Activated naive CD8-positive, alpha-beta T cell treated with anti-CD3 and anti-CD28 coated beads for 36 hours (primary cell): ENCODE measurements around the gene MAGEB2. TPM values are rescaled to one million over a fixed set of nuclear protein-coding genes. Genes with fewer than 3 reads are reported as not detected.
"Not testable (repeated sequence)": the region's sequence is repeated elsewhere in the genome, so short reads cannot be mapped to it uniquely, and the experiment has no call there.

Experiments
- DNase-seq: peaks from one replicate; pipeline ENCODE4 v3.0.0; 2021
- H3K27ac Mint-ChIP-seq: one replicate; pipeline ENCODE4 v1.8.0; 2022; ENCODE audit warnings: mild to moderate bottlenecking, moderate library complexity, mixed read lengths
- H3K27me3 Mint-ChIP-seq: one replicate; pipeline ENCODE4 v1.8.0; 2022; ENCODE audit warnings: mild to moderate bottlenecking, mixed read lengths
- H3K36me3 Mint-ChIP-seq: one replicate; pipeline ENCODE4 v1.8.0; 2021; ENCODE audit warnings: mild to moderate bottlenecking, mixed read lengths
- H3K4me1 Mint-ChIP-seq: one replicate; pipeline ENCODE4 v1.8.0; 2021; ENCODE audit warnings: mixed read lengths
- H3K4me3 Mint-ChIP-seq: one replicate; pipeline ENCODE4 v1.8.0; 2022; ENCODE audit warnings: mild to moderate bottlenecking, moderate library complexity, mixed read lengths
- H3K9me3 Mint-ChIP-seq: one replicate; pipeline ENCODE4 v1.8.0; 2022; ENCODE audit warnings: mixed read lengths
- total RNA-seq, 2 experiments: library from RNA; stranded (reverse); gene quantifications; one replicate each; pipeline ENCODE4 v1.2.3, GENCODE V29; 2021

The MAGEB2 gene, protein sequence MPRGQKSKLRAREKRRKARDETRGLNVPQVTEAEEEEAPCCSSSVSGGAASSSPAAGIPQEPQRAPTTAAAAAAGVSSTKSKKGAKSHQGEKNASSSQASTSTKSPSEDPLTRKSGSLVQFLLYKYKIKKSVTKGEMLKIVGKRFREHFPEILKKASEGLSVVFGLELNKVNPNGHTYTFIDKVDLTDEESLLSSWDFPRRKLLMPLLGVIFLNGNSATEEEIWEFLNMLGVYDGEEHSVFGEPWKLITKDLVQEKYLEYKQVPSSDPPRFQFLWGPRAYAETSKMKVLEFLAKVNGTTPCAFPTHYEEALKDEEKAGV
- total RNA-seq: not detected

DNA sequence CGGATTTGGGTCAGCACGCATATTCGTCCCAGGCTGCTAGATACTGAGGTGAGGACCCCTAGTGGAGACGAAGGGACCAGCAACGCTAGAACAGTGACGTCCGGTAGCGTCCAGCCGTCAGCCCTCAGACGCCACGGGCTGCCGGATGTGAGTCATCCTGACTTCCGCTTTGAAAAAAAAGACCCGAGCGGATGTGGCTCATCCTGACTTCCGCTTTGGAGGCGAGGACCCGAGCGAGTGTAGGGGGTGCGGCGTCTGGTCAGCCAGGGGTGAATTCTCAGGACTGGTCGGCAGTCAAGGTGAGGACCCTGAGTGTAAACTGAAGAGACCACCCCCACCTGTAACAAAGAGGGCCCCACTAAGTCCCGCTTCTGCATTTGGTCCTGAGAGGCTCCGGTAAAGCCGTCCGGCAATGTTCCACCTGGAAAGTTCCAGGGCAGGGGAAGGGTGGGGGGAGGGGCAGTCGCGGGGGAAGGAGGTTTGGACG is at the start of gene MAGEB2:
TSS of gene MAGEB2 (plus strand) at position 207 of the 487 bp plus-strand sequence. CDS start 3,018 bp downstream, outside the sequence.
- H3K4me3 Mint-ChIP-seq: no peak within 1 kb of the TSS
- no peak for DNase-seq
- no peak within 1 kb of the TSS for H3K27ac Mint-ChIP-seq
- no peaks in the 10 kb centered on the region for H3K9me3 Mint-ChIP-seq
- H3K27me3 Mint-ChIP-seq: peaks cover 3% of the 10 kb centered on the region
- H3K4me1 Mint-ChIP-seq: no peaks in the 10 kb centered on the region
- H3K36me3 Mint-ChIP-seq: no peaks in the 10 kb centered on the region

DNA sequence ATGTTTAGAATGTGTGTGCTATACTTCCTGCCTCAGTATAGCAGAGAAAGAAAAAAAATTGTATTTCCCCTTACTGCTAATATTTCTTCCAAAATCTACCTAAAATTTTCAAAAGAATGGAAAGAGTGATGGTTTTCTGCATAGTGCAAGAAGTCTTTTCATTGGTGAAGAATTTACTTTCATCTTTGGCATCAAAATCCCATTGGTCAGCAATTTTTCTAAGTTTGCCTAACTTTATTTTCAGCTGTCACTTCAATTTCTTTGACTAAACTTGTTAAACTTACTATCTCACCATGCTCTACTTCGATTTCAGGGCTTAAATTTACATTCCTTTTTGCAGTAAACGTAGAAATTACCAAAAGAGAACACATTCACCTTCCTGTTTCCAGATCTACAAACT is 44.5 kb upstream of the MAGEB2 start:
- Mint-ChIP-seq H3K4me1 (no peaks in the 10 kb centered on the region), H3K27me3 (no peaks in the 10 kb centered on the region), H3K4me3 (no peak overlapping the region), H3K9me3 (no peaks in the 10 kb centered on the region), H3K27ac (no peak overlapping the region), H3K36me3 (no peaks in the 10 kb centered on the region)
- DNase-seq: no peak

DNA sequence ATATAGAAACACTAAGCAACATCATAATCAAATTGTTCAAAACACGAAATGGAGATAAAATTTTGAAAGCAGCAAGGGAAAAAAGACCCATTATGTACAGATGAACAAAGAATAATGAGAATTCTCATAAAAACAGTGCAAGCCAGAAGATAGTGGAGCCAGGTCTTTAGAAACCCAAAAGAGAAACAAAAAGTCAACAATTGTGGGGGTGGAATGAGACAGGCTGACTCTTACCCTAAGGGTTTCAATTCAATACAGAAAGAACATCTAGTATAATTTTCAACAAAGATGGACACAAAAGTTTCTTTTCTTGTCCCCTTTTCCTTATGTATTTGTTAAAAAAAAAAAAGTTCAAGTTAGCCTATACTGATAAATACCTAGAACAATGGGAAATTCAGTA is 34.0 kb upstream of the MAGEB2 start:
- no peak overlapping the region for H3K27ac Mint-ChIP-seq
- H3K27me3 Mint-ChIP-seq: no peaks in the 10 kb centered on the region
- no peak for DNase-seq
- H3K4me3 Mint-ChIP-seq: no peak overlapping the region
- no peaks in the 10 kb centered on the region for H3K4me1 Mint-ChIP-seq
- no peaks in the 10 kb centered on the region for H3K36me3 Mint-ChIP-seq
- peaks cover 1% of the 10 kb centered on the region for H3K9me3 Mint-ChIP-seq

DNA sequence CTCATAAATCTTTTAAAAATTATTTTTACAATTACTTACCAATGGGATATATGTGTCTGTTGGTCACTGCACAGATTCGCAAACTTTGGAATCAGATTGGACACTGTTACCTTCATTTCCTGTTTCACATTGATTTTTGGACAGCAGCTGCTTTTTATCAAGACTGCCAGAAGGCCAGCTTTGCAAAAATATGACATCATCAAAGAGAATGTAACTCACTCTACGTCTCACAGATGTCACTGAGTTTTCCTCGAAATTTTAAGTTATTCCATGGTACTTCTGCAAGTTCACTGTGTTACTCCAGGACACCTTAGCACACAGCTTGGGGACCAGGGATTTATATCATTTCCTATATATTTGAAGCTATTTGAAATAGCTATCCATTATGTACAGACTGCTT is 31.8 kb upstream of the MAGEB2 start:
- Mint-ChIP-seq H3K27me3 (no peaks in the 10 kb centered on the region), H3K4me1 (no peaks in the 10 kb centered on the region), H3K36me3 (no peaks in the 10 kb centered on the region), H3K27ac (no peak overlapping the region), H3K9me3 (peaks cover 1% of the 10 kb centered on the region), H3K4me3 (no peak overlapping the region)
- no peak for DNase-seq

DNA sequence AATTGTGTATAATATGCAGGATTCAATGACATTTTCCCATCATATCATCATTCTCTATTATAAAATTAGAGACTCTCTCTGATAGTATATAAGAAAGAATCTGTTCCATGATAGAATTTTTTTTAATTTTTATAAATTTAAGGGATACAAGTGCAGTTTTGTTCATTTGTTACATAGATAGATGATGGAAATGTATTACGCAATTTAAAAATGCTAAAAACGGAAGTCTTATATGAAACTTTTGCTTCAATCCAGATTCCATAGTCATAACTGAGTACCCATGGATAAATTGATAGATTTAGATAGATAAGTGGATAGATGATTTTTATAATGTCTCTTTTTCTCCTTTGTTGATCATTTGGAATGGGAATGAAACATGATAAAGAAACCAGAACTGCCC is 24.9 kb upstream of the MAGEB2 start:
- no peaks in the 10 kb centered on the region for H3K9me3 Mint-ChIP-seq

DNA sequence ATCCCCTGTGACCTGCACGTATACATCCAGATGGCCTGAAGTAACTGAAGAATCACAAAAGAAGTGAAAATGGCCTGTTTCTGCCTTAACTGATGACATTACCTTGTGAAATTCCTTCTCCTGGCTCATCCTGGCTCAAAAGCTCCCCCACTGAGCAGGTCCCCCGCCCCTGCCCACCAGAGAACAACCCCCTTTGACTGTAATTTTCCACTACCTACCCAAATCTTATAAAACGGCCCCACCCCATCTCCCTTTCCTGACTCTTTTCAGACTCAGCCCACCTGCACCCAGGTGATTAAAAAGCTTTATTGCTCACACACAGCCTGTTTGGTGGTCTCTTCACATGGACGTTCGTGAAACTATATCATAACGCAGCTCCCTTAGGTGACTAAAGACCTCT is 21.5 kb upstream of the MAGEB2 start:
- H3K27ac Mint-ChIP-seq, H3K4me1 Mint-ChIP-seq, H3K36me3 Mint-ChIP-seq, H3K27me3 Mint-ChIP-seq, H3K9me3 Mint-ChIP-seq, DNase-seq, H3K4me3 Mint-ChIP-seq: not testable (repeated sequence)

More for the DNA sequence above, 24.9 kb upstream of the MAGEB2 start:
- H3K4me1 Mint-ChIP-seq: no peaks in the 10 kb centered on the region
- no peak overlapping the region for H3K27ac Mint-ChIP-seq
- H3K4me3 Mint-ChIP-seq: no peak overlapping the region
- no peaks in the 10 kb centered on the region for H3K36me3 Mint-ChIP-seq
- no peaks in the 10 kb centered on the region for H3K27me3 Mint-ChIP-seq
- DNase-seq: no peak

DNA sequence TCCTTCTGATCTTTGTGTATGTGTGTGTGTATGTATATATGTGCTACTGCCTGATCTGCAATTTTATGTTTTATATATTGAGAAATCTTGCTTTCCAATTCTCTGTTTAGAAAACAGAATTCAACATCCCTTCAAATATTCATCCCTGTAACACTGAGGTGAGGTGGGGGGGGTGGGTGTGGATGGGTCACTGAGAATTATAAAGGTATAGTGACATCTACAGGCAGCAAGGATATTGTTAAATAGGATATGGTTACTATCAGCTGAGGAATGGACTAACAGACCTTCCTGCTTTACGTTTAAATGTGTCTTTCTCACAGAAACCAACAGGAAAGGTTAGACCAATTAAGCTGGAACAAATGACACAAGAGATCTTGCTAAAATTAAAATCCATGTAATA is 19.0 kb upstream of the MAGEB2 start:
- Mint-ChIP-seq H3K27me3 (no peaks in the 10 kb centered on the region), H3K27ac (no peak overlapping the region), H3K4me3 (no peak overlapping the region), H3K4me1 (no peaks in the 10 kb centered on the region), H3K36me3 (no peaks in the 10 kb centered on the region), H3K9me3 (no peaks in the 10 kb centered on the region)
- no peak for DNase-seq

DNA sequence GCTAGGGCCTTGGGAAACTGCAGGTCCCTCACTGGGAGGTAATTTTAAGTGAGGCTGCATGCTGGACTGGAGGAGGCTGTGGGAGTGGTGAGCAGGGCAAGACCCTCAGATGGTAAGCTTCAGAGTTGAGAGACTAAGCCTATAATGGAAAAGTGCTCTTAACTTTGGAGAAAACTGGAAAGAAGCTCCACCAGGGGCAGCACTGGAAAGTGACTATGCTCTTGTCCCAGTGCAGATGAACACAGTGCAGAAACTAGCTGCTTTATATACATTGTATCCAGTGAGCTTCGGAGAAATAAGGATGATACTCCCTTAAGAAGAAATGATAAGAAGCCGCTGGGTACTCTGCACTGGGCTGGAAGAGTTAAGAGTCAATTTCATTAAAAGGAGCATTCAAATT is 3.2 kb upstream of the MAGEB2 start:
- Mint-ChIP-seq H3K27ac (no peak overlapping the region), H3K9me3 (no peaks in the 10 kb centered on the region), H3K27me3 (peaks cover 3% of the 10 kb centered on the region), H3K36me3 (no peaks in the 10 kb centered on the region), H3K4me1 (no peaks in the 10 kb centered on the region), H3K4me3 (no peak overlapping the region)
- no peak for DNase-seq

DNA sequence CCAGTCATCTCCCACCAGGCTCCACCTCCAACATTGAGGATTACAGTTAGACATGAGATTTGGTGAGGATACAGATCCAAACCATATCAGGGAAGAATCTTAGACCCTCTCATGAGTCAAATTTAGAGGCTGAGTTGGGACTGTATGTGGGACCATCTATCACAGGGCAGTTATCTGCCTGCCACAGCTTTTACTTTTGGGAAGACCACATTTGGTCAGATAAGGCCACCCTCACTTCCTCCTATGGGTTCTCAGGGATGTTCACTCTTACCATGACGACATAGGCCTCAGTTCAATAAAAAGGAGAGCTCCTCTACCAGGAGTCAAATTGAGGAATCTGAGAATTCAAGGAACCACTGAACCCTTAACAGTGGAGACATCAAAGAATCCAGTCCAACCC is 2.1 kb downstream of the MAGEB2 start:
- DNase-seq: no peak
- H3K9me3 Mint-ChIP-seq: no peaks in the 10 kb centered on the region
- no peak overlapping the region for H3K27ac Mint-ChIP-seq
- H3K27me3 Mint-ChIP-seq: peaks cover 3% of the 10 kb centered on the region
- no peaks in the 10 kb centered on the region for H3K4me1 Mint-ChIP-seq
- H3K36me3 Mint-ChIP-seq: no peaks in the 10 kb centered on the region
- no peak overlapping the region for H3K4me3 Mint-ChIP-seq

DNA sequence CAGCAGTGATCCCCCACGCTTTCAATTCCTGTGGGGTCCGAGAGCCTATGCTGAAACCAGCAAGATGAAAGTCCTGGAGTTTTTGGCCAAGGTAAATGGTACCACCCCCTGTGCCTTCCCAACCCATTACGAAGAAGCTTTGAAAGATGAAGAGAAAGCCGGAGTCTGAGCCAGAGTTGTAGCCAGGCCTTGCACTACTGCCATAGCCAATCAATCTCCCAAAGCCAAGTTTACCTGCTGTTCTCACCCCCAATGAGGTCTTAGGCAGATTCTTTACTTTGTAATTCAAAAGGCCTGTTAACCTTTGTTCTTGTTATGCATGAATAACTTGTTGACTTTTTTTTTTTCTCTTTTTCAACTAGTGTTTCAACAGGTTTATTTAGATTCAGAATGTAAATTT is 4.0 kb downstream of the MAGEB2 start:
- Mint-ChIP-seq H3K27me3 (no peaks in the 10 kb centered on the region), H3K4me1 (no peaks in the 10 kb centered on the region), H3K36me3 (no peaks in the 10 kb centered on the region), H3K27ac (no peak overlapping the region), H3K9me3 (no peaks in the 10 kb centered on the region), H3K4me3 (no peak overlapping the region)
- no peak for DNase-seq

DNA sequence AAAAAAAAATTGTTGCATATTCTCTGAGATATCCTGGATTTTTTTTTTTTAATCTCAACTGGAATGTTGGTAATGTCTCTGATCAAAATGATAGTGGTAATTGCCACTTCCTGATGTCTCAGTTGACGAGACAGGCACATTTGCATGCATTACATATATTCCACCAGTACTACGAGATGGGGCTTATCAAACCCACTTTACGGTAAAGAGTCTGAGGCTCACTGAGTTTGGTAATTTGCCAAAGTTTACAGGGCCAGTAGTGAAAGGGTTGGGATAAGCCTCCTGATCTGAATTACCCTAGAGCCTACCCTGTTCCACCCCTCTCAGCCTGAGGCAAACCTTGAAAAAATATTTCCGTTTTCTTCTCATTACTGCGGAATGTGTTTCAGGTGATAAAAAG is 5.3 kb downstream of the MAGEB2 start:
- Mint-ChIP-seq H3K9me3 (no peaks in the 10 kb centered on the region), H3K27ac (no peak overlapping the region), H3K27me3 (no peaks in the 10 kb centered on the region), H3K4me3 (no peak overlapping the region), H3K36me3 (no peaks in the 10 kb centered on the region), H3K4me1 (no peaks in the 10 kb centered on the region)
- DNase-seq: no peak

DNA sequence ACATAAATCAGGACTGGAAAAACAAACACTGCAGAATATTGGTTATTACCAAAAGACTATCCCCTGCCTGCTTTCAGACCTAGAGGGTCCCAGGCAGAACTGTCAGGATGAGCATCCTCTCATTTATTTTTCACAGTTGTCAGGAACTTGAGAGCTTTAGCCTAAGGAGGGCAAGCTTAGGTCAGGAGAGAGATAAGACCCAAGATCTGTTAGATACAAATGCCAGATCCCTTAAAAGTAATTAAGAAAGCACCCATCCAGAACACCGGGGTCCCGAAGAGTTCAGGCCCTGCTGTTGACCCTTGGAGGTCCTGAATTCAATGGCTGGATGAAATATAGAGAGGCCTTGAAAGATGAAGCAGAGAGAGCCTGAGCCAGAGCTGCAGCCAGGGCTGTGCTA is 9.2 kb downstream of the MAGEB2 start:
- Mint-ChIP-seq H3K4me3 (no peak overlapping the region), H3K27me3 (no peaks in the 10 kb centered on the region), H3K9me3 (no peaks in the 10 kb centered on the region), H3K27ac (no peak overlapping the region), H3K36me3 (no peaks in the 10 kb centered on the region), H3K4me1 (no peaks in the 10 kb centered on the region)
- no peak for DNase-seq

DNA sequence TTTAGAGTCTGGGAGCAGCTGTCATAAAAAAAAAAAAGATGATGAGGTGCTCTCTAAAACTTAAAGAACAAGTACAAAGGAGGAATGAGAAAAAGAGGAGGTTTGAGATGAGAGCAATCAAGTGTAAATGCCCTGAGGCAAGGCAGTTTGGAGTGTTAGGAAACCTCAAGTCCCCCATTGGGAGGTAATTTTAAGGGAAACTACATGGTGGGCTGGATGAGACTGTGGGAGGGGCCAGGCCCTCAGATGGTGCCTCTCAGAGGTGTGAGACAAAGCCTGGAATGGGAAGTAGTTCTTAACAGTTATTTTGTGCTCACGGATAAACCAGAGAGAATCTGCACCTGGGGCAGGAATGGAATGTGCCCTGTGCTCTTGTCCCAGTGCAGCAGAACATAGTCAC is 13.2 kb downstream of the MAGEB2 start:
- H3K36me3 Mint-ChIP-seq: no peaks in the 10 kb centered on the region

DNA sequence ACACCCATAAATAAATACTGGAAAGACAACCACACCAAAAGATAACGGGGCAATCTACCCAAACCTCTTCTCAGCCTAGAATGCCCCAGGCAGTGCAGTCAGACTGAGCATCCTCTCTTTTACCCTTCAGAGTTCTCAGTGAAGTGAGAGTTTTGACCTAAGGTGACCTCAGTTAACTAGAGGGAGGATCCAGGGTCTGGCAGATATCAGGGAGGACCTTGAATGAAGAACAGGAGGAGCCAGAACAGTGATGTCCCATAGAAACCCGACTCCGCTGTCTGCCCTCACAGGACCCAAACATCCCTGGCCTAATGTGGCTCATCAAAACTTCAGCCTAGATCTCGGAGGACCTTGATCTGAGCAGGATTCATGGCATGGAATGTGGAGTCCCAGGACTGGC is 15.0 kb downstream of the MAGEB2 start, which contains the start of gene MAGEB3:
TSS of gene MAGEB3 (plus strand) at position 263 of the 400 bp plus-strand sequence. CDS start 5,268 bp downstream, outside the sequence.
- DNase-seq: no peak
- H3K4me1 Mint-ChIP-seq: no peaks in the 10 kb centered on the region
- H3K36me3 Mint-ChIP-seq: no peaks in the 10 kb centered on the region
- H3K27ac Mint-ChIP-seq: no peak within 1 kb of the TSS
- no peak within 1 kb of the TSS for H3K4me3 Mint-ChIP-seq
- H3K27me3 Mint-ChIP-seq: no peaks in the 10 kb centered on the region
- H3K9me3 Mint-ChIP-seq: no peaks in the 10 kb centered on the region

More for the DNA sequence above, 13.2 kb downstream of the MAGEB2 start:
- H3K27me3 Mint-ChIP-seq: no peaks in the 10 kb centered on the region
- DNase-seq: no peak
- H3K4me3 Mint-ChIP-seq: no peak overlapping the region
- H3K4me1 Mint-ChIP-seq: no peaks in the 10 kb centered on the region
- no peak overlapping the region for H3K27ac Mint-ChIP-seq
- no peaks in the 10 kb centered on the region for H3K9me3 Mint-ChIP-seq

DNA sequence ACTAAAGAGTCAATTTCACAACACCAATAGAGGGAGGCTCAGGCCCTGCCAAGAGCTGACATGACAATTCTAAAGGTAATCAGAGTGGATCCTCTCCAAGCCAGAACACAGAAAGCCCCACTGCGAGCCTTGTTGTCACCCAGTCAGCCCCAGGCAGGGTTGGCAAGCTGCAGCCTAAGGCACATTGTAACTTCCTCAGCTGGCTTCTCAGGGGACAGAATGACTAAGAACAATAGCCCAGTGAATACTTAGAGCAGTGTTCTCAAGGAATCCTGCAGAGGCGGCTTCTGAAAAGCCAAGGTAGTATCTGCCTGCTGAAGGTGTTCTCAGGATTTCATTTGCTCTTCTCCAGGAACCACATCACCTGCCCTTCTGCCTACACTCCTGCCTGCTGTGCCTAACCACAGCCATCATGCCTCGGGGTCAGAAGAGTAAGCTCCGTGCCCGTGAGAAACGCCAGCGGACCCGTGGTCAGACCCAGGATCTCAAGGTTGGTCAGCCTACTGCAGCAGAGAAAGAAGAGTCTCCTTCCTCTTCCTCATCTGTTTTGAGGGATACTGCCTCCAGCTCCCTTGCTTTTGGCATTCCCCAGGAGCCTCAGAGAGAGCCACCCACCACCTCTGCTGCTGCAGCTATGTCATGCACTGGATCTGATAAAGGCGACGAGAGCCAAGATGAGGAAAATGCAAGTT is 26.5 kb downstream of the MAGEB2 start, which contains the start of gene MAGEB4:
TSS of gene MAGEB4 (plus strand) at position 277 of the 692 bp plus-strand sequence. CDS start at position 413, 136 bp downstream.
- no peak for DNase-seq
- H3K9me3 Mint-ChIP-seq: no peaks in the 10 kb centered on the region
- H3K36me3 Mint-ChIP-seq: no peaks in the 10 kb centered on the region
- no peaks in the 10 kb centered on the region for H3K27me3 Mint-ChIP-seq
- H3K4me3 Mint-ChIP-seq: no peak within 1 kb of the TSS
- no peak within 1 kb of the TSS for H3K27ac Mint-ChIP-seq
- H3K4me1 Mint-ChIP-seq: no peaks in the 10 kb centered on the region
